ENCODE measurements around the gene AP1M2.

Gene AP1M2

DNA sequence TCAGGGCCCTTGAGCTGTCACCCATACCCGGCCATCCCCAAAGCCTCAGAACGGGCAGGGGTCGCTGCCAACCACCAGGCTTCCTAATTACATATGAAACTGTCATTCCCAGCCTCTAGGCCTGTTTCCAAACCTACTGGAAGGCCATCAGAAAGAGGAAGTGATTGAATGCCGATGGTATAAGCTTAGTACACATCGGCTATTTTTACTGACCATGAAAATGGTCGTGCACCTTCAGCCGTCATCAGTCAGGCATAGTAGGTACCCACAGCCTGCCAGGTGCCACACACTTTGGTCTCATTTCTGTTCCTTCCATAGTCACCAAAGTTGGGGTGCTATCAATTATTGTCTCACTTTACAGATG is 31.5 kb downstream of the AP1M2 start:
- no peak for TF ChIP-seq EZH2 (IDR thresholded peaks at IDR 0.05; ENCODE audit: borderline replicate concordance, low read length)
- TF ChIP-seq, protein P1, sequence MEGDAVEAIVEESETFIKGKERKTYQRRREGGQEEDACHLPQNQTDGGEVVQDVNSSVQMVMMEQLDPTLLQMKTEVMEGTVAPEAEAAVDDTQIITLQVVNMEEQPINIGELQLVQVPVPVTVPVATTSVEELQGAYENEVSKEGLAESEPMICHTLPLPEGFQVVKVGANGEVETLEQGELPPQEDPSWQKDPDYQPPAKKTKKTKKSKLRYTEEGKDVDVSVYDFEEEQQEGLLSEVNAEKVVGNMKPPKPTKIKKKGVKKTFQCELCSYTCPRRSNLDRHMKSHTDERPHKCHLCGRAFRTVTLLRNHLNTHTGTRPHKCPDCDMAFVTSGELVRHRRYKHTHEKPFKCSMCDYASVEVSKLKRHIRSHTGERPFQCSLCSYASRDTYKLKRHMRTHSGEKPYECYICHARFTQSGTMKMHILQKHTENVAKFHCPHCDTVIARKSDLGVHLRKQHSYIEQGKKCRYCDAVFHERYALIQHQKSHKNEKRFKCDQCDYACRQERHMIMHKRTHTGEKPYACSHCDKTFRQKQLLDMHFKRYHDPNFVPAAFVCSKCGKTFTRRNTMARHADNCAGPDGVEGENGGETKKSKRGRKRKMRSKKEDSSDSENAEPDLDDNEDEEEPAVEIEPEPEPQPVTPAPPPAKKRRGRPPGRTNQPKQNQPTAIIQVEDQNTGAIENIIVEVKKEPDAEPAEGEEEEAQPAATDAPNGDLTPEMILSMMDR (IDR thresholded peaks at IDR 0.05; ENCODE audit: low read length), result no peak
- Histone ChIP-seq H2AFZ (ENCODE audit: low read length) (no peak overlapping the region), H3K36me3 (ENCODE audit: insufficient read depth, low read length) (peaks cover 86% of the 10 kb centered on the region), H3K27me3 (ENCODE audit: insufficient read depth, low read length) (no peaks in the 10 kb centered on the region), H3K9ac (ENCODE audit: low read length) (no peak overlapping the region), H3K4me2 (ENCODE audit: low read length) (no peak overlapping the region), H3K79me2 (ENCODE audit: insufficient read depth, low read length) (no peaks in the 10 kb centered on the region), H4K20me1 (ENCODE audit: insufficient read depth, low read length) (no peaks in the 10 kb centered on the region), H3F3A (ENCODE audit: insufficient read depth, low read length) (peaks cover 12% of the 10 kb centered on the region; the same call in 1 of the 2 replicates), H3K9me3 (ENCODE audit: low read length) (no peaks in the 10 kb centered on the region), H3K4me1 (ENCODE audit: insufficient read depth, low read length, severe bottlenecking) (peaks cover 42% of the 10 kb centered on the region), H3K4me3 (ENCODE audit: low read depth, low read length, poor library complexity, severe bottlenecking) (no peak overlapping the region), H3K9me2 (ENCODE audit: low read depth, low read length) (no peaks in the 10 kb centered on the region), H3K27ac (ENCODE audit: low read depth, low read length, poor library complexity, severe bottlenecking) (peak overlapping the region; percentile 97)

DNA sequence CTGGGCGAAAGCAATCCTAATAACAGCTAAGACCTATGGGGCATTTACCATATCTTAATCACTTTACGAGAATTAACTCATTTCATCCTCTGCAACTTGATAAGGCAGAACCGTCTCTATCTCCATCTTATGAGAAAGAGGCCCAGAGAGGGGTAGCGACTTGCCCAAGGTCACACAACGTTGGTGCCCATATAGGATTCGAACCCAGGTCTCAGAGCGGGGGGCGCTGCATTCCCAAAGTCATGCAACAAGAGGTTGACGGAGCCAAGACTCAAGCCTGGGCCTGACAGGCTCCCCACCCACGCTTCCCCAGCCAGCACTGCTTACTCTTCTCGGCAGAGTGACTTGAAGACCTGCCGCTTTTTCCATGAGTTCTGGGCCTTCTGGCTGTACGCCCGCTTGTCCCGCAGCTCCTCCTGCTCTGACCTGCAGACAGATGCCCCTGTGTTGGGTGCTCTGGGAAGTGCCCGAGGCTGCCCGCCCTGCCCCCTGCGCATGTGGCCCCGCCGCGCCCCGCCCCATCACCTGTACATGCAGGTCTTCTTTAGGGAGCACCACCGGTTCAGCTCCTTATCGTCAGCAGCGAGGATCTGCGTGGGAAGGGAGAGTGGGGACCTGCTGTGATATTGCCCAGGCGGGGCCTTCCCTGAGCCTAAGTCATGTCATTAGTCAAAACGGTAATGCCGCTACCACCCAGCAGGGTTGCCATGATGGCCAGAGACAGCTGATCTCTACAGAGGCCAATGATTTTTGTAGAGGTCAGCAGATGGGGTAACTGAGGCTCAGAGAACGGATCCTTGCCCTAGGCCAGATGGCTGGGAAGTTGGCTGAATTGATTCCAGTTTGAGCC is 32.1 kb downstream of the AP1M2 start:
- Histone ChIP-seq H3K4me2 (ENCODE audit: low read length) (peak overlapping the region; percentile 50), H3K27ac (ENCODE audit: low read depth, low read length, poor library complexity, severe bottlenecking) (peak overlapping the region; percentile 97), H3K9ac (ENCODE audit: low read length) (peak overlapping the region; percentile 59), H3K9me2 (ENCODE audit: low read depth, low read length) (no peaks in the 10 kb centered on the region), H3F3A (ENCODE audit: insufficient read depth, low read length) (peaks cover 12% of the 10 kb centered on the region; the same call in 1 of the 2 replicates), H3K9me3 (ENCODE audit: low read length) (no peaks in the 10 kb centered on the region), H3K4me1 (ENCODE audit: insufficient read depth, low read length, severe bottlenecking) (peaks cover 42% of the 10 kb centered on the region), H2AFZ (ENCODE audit: low read length) (no peak overlapping the region), H3K27me3 (ENCODE audit: insufficient read depth, low read length) (no peaks in the 10 kb centered on the region), H3K36me3 (ENCODE audit: insufficient read depth, low read length) (peaks cover 86% of the 10 kb centered on the region), H3K79me2 (ENCODE audit: insufficient read depth, low read length) (no peaks in the 10 kb centered on the region), H3K4me3 (ENCODE audit: low read depth, low read length, poor library complexity, severe bottlenecking) (no peak overlapping the region), H4K20me1 (ENCODE audit: insufficient read depth, low read length) (no peaks in the 10 kb centered on the region)
- TF ChIP-seq, protein P1 (IDR thresholded peaks at IDR 0.05; ENCODE audit: low read length), result no peak
- no peak for TF ChIP-seq EZH2 (IDR thresholded peaks at IDR 0.05; ENCODE audit: borderline replicate concordance, low read length)

DNA sequence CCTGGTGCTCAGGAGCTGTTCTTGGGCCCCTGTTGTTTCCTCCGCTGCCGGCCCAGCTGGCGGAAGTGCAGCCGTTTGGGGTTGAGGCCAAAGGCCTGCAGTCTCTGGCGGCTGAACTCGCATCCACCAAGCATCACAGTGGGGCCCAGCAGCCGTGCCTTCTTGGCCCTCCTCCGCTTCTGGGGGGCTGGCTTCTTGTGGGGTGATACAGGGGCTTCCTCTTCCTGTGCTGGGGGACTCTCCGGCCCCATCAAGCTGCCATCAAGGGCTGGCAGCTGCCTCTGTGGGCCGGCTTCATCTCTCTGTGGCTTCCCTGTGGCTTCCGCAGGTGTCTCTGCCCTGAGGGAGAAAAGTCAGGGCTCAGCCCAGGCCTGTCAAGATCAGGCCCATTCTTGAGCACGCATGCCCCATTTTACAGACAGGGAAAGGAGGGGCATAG is 33.1 kb downstream of the AP1M2 start:
- no peaks in the 10 kb centered on the region for H4K20me1 ChIP-seq (ENCODE audit: insufficient read depth, low read length)
- H3K9me3 ChIP-seq (ENCODE audit: low read length), result no peaks in the 10 kb centered on the region
- no peaks in the 10 kb centered on the region for H3K27me3 ChIP-seq (ENCODE audit: insufficient read depth, low read length)
- H3K4me2 ChIP-seq (ENCODE audit: low read length), result peak overlapping the region; percentile 50
- TF ChIP-seq, protein P1 (IDR thresholded peaks at IDR 0.05; ENCODE audit: low read length), result no peak
- no peak for TF ChIP-seq EZH2 (IDR thresholded peaks at IDR 0.05; ENCODE audit: borderline replicate concordance, low read length)
- H2AFZ ChIP-seq (ENCODE audit: low read length), result no peak overlapping the region
- H3K27ac ChIP-seq (ENCODE audit: low read depth, low read length, poor library complexity, severe bottlenecking), result peak overlapping the region; percentile 97
- H3K36me3 ChIP-seq (ENCODE audit: insufficient read depth, low read length), result peaks cover 83% of the 10 kb centered on the region
- H3K9me2 ChIP-seq (ENCODE audit: low read depth, low read length), result no peaks in the 10 kb centered on the region
- peaks cover 12% of the 10 kb centered on the region; the same call in 1 of the 2 replicates for H3F3A ChIP-seq (ENCODE audit: insufficient read depth, low read length)
- no peak overlapping the region for H3K4me3 ChIP-seq (ENCODE audit: low read depth, low read length, poor library complexity, severe bottlenecking)
- H3K9ac ChIP-seq (ENCODE audit: low read length), result peak overlapping the region; percentile 59
- peaks cover 42% of the 10 kb centered on the region for H3K4me1 ChIP-seq (ENCODE audit: insufficient read depth, low read length, severe bottlenecking)
- H3K79me2 ChIP-seq (ENCODE audit: insufficient read depth, low read length), result no peaks in the 10 kb centered on the region

All from OCI-LY1 (cell line).